Stimulated activated CD8-positive, alpha-beta memory T cell treated with anti-CD3 and anti-CD28 coated beads, Interleukin-4, amount 100 ng/mL, for 1 hour (primary cell): ENCODE measurements around the gene CARHSP1.
A peak's percentile ranks its signal among the peaks of the same experiment; 100 is the strongest.
"Not testable (repeated sequence)": the region's sequence is repeated elsewhere in the genome, so short reads cannot be mapped to it uniquely, and the experiment has no call there.

ENCODE experiments used
- DNase-seq, 2 donors: peaks; one replicate each; pipeline ENCODE4 v3.0.0-alpha.2; 2020; ENCODE audit warnings: low read depth in 2 of 2, low spot score in 1 of 2

Gene CARHSP1

GRCh38 chr16:8868416-8869211 lies at the start of gene CARHSP1:
TSS of gene CARHSP1 (minus strand) at chr16:8869006. CDS start at chr16:8859328, 9,678 bp downstream.
- DNase-seq: peak; percentile 48 to 56

- DNase-seq: not testable (repeated sequence)
Measured at GRCh38 chr16:8917336-8917735, 48.5 kb upstream of the CARHSP1 start.

GRCh38 chr16:8916541-8917225 lies 47.9 kb upstream of the CARHSP1 start:
- DNase-seq: no peak

- DNase-seq: no peak
Measured at GRCh38 chr16:8915722-8916301, 47.0 kb upstream of the CARHSP1 start.

- DNase-seq: no peak
Measured at GRCh38 chr16:8914098-8914497, 45.3 kb upstream of the CARHSP1 start.

GRCh38 chr16:8912793-8913192 lies 44.0 kb upstream of the CARHSP1 start:
- DNase-seq: no peak

- DNase-seq: no peak
Measured at GRCh38 chr16:8910811-8911210, 42.0 kb upstream of the CARHSP1 start.

GRCh38 chr16:8908810-8909468 lies 40.1 kb upstream of the CARHSP1 start:
- DNase-seq: no peak

GRCh38 chr16:8907096-8907495 lies 38.3 kb upstream of the CARHSP1 start:
- no peak for DNase-seq

GRCh38 chr16:8905795-8906591 lies 37.2 kb upstream of the CARHSP1 start:
- no peak for DNase-seq

- no peak for DNase-seq
Measured at GRCh38 chr16:8905168-8905762, 36.5 kb upstream of the CARHSP1 start.

GRCh38 chr16:8904018-8904430 lies 35.2 kb upstream of the CARHSP1 start:
- DNase-seq: no peak

GRCh38 chr16:8903004-8903403 lies 34.2 kb upstream of the CARHSP1 start:
- DNase-seq: no peak

- DNase-seq: no peak
Measured at GRCh38 chr16:8901320-8901861, 32.6 kb upstream of the CARHSP1 start.

- DNase-seq: no peak
Measured at GRCh38 chr16:8900343-8900742, 31.5 kb upstream of the CARHSP1 start.

GRCh38 chr16:8899709-8900317 lies 31.0 kb upstream of the CARHSP1 start:
- no peak for DNase-seq

- DNase-seq: no peak
Measured at GRCh38 chr16:8898660-8899318, 30.0 kb upstream of the CARHSP1 start.

- no peak for DNase-seq
Measured at GRCh38 chr16:8894736-8895334, 26.0 kb upstream of the CARHSP1 start.
